ENCODE results near the gene MAP1S.
A peak's percentile ranks its signal among the peaks of the same experiment; 100 is the strongest.
"Not testable (repeated sequence)": the region's sequence is repeated elsewhere in the genome, so short reads cannot be mapped to it uniquely, and the experiment has no call there.

The MAP1S gene

GRCh38 chr19:17762505-17763229, 43.4 kb downstream of the MAP1S start:
- DNase-seq (ENCODE audit: low read depth in 2 of 2), result no peak

GRCh38 chr19:17764348-17764747, 45.1 kb downstream of the MAP1S start:
- no peak for DNase-seq (ENCODE audit: low read depth in 2 of 2)

DNA sequence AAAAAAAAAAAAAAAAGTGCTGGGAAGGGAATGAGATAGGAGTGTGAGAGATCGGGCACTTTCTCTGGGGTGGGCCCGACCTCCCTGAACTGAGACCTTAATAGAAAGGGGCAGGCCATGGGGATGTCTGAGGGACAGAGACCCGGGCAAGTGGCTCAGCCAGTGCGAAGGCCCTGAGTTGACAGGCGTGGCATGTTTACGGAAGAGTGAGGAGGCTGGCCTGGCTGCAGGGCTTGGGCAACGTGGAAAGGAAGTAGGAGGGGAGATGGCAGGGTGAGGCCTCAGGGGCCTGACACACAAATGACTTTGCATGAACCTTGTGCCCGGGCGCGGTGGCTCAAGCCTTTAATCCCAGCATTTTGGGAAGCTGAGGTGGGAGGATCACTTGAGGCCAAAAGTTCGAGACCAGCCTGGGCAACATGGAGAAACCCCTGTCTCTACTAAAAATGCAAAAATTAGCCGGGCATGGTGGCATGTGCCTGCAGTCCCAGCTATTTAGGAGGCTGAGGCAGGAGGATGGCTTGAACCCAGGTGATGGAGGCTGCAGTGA, 45.9 kb downstream of the MAP1S start:
- no peak for DNase-seq (ENCODE audit: low read depth in 2 of 2)

DNA sequence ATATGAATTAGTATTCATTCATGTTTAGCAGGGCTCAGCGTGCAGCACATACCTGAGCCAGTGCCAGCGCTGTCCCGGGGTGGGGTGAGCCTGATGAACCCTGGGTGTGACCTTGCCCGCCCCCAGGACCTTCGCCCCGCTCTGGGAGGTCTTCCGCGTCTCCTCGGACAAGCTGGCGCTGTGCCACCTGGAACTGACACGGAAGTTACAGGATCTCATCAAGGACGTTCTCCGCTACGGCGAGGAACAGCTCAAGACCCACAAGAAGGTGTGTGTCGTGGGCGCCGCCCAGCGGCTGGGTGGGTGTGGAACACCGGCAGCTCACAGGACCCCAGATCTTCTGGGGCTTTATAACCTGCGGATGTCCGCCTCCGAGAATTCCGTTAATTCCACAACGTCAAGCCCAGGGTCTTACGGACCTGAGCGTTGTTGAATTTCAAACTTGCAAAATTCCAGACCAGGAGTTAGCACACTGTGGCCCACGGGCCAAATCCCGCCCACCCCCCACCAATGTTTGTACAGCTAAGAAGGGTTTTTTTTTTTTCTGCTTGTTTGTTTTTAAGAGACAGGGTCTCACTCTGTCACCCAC, 47.4 kb downstream of the MAP1S start:
- no peak for DNase-seq (ENCODE audit: low read depth in 2 of 2)

DNA sequence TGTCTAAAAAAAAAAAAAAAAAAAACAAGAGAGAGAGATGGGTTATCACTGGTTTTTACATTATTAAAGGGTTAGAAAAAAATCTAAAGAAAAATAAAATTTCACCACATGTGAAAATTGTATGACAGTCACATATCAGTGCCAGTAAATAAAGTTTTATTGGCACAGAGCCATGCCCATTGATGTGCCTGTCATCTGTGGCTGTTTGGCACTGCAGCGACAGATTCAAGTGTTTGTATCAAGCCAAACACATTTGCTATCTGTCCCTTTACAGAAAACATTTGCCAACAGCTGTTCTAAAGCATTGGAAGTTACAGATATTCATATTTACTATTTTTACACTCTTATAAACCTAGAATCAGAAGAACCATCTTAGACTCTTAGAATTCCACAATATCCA, 48.3 kb downstream of the MAP1S start:
- no peak for DNase-seq (ENCODE audit: low read depth in 2 of 2)

GRCh38 chr19:17770613-17771012, 51.3 kb downstream of the MAP1S start:
- DNase-seq (ENCODE audit: low read depth in 2 of 2), result no peak

DNA sequence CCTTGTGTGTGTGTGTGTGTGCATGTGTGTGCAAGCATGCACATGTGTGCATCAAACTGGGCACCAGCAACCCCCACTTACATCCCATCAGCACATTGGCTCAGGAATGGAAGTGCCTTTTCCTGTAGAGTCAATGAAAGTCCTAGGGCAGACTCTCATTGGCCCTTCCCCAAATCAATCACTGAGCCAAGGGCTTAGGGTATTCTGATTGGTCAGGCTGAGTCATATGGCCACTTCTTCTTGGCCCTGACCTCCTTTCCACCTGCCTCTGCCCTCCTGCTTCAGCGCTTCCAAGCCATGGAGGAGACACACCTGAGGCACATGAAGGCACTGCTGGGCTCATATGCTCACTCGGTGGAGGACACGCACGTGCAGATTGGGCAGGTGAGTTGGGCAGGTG, 52.9 kb downstream of the MAP1S start:
- peak in 1 of 2 experiments; percentile 10 for DNase-seq (ENCODE audit: low read depth in 2 of 2)

GRCh38 chr19:17775245-17775927, 56.1 kb downstream of the MAP1S start:
- DNase-seq (ENCODE audit: low read depth in 2 of 2), result no peak

DNA sequence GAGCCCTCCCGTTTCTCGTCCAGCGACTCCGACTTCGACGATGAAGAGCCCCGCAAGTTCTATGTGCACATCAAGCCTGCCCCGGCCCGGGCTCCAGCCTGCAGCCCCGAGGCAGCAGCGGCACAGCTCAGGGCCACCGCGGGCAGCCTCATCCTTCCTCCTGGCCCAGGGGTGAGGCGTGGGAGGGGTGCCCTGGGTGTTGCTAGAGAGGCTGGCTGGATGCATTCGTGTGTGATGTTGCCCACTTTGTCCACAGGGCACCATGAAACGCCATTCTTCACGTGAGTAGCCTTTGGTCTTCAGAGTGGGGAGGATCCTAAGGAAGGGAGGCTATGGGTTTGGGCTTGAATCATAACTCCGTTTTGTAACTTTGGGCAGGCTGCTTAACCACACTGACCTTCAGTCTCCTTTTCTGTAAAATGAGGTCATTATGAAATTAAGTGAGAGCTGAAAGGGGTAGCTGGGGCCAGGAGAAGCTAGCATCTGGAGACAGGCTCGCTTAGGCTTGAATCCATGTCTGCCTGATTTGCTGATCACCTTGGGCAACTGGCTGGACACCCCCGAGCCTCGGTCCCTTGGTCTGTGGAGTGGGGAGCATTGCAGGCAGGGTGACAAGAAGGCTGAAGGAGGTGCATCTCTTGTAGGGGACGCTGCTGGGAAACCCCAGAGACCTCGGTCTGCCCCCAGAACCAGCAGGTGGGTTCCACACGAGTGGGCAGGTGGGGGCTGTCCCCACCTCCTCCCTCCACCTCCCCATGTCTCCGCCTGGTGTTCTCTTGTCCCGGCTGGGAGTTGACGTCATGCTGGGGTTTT, 56.9 kb downstream of the MAP1S start:
- DNase-seq (ENCODE audit: low read depth in 2 of 2), result no peak

DNA sequence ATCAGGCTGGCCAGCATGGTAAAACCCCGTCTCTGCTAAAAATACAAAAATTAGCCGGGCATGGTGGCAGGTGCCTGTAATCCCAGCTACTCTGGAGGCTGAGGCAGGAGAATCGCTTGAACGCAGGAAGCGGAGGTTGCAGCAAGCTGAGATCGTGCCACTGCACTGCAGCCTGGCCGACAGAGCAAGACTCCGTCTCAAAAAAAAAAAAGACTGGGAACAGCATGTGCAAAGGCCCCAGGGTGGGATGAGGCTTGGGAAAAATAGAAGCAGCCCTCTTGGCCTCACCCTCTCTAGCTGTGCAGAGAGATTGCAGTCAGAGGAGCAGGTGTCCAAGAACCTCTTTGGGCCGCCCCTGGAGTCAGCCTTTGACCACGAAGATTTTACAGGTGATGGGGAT, 58.6 kb downstream of the MAP1S start:
- not testable (repeated sequence) for DNase-seq (ENCODE audit: low read depth in 2 of 2)

DNA sequence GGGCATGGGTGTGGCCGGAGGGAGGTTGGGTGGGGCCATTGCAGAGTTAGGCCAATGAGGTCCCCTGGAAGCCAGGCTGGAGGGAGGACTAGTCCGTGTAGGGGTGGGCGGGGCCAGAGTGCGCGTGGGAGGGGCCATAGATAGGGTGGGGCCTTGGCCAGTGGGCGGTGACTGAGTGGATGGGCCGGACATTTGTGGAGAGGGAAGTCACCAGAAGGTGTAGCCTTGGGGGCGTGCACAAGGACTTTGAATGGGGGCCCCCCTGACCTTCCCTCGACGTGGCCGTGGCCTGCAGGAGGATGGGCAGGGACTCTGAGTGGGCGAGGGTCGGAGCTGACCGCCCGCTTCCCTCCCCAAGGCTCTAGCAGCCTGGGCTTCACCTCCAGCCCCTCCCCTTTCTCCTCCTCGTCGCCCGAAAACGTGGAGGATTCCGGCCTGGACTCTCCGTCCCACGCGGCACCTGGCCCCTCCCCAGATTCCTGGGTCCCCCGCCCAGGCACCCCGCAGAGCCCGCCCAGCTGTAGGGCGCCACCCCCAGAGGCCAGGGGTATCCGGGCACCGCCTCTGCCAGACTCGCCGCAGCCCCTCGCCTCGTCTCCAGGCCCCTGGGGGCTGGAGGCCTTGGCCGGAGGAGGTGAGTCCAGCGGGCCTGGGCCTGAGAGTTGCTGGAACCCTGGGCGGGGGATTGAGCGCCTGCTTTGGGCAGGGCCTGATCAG, 59.1 kb downstream of the MAP1S start:
- no peak for DNase-seq (ENCODE audit: low read depth in 2 of 2)

DNA sequence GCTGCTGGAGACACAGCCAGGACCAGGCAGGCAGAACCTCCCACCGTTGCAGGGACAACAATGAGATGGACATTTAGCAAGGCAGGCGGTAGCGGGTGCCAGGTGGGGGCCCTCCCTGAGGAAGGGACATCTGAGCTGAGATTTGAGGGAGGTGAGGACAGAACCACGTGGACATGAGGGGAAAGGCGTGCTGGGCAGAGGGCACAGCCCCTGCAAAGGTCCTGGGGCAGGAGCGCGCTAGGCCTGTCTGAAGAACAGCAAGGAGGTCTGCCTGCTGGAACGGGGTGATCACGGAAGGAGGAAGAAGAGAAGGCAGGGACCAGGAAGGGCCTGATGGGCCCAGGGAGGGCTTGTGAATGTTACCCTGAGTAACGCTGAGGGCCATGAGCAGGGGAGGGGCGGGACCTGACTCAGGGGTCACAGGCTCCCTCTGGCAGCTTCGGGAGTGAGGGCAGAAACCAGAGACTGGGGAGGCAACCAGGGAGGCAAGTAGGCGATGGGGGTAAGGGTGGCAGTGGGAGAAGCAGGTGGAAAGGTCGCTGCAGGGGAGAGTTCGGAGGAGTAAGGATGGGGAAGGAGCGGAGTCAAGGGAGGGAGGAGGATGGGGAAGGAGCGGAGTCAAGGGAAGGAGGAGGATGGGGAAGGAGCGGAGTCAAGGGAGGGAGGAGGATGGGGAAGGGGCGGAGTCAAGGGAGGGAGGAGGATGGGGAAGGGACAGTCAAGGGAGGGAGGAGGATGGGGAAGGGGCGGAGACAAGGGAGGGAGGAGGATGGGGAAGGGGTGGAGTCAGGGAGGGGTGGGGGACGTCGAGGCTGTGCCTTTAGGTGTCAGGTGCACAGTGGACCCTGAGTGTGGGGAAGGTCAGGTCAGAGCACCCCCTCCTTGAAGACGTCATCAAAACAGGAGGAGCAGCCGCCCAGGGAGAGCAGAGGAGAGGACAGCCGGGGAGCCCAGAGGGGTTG, 60.0 kb downstream of the MAP1S start:
- DNase-seq (ENCODE audit: low read depth in 2 of 2), result peak in 1 of 2 experiments; percentile 8

GRCh38 chr19:17780781-17781180, 61.5 kb downstream of the MAP1S start:
- no peak for DNase-seq (ENCODE audit: low read depth in 2 of 2)

DNA sequence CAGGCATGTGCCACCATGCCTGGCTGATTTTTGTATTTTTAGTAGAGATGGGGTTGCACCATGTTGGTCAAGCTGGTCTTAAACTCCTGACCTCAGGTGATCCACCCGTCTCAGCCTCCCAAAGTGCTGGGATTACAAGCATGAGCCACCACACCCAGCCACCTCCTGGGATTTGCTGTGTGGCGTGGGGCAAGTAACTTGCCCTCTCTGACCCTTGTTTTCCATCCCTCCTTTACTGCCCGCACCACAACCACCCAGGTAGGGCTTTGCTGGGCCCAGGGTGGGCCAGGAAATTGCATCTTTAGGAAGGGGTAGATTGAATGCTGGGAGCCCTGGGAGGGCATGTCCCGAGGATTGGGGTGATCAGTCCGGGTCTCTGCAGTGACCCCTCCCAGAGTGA, 64.4 kb downstream of the MAP1S start:
- not testable (repeated sequence) for DNase-seq (ENCODE audit: low read depth in 2 of 2)

Data from fibroblast of skin of left biceps (primary cell).